ENCODE measurements around the gene SLC39A11.
"Not testable (repeated sequence)": the region's sequence is repeated elsewhere in the genome, so short reads cannot be mapped to it uniquely, and the experiment has no call there.

SLC39A11 gene

GRCh38 chr17:72858826-72859495 lies 233.5 kb downstream of the SLC39A11 start:
- no peak for DNase-seq

DNA sequence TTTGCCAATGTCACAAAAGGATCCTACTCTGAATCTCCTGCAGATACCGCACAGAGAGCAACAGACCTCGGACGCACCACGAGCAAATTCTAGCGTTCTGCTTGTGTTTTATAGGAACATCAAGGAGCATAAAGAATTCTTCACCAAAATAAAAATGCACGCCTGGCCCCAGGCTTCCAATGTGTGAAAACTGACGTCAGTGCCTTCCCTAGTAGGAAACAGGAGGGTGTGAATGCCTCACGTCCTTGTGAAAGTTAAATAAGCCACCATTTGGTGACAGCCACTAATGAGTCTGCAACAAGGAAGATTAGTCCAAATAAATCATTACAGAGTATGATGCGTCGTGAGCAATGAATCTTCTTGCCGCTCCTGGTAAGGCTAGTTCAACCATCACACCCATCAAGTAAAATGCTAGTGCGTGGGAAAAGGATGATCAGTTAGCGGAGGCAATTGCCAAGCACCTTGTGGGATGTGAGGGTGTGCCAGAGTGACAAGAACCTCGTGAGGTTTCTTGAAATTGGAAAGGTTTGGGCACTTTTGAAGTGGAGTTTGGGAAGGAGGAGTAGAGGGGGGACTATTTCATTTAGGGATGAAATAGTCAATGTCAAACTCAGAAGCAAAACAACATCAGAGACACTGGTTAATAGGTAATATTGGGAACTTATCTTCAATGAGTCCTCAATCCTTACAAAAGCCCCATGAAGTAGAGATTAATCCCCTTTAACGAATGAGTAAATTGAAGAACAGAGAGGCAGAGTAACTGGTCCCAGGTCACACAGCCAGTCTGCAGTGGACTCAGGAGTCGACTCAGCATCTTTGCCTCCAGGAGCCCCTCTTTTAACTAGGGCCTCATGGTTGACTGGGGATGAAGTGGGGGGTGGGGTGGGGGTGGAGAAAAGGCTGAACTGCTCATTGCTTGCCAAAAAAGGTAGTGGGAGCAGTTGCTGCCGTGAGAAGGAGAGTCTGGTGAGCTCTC lies 238.8 kb downstream of the SLC39A11 start:
- no peak for DNase-seq

DNA sequence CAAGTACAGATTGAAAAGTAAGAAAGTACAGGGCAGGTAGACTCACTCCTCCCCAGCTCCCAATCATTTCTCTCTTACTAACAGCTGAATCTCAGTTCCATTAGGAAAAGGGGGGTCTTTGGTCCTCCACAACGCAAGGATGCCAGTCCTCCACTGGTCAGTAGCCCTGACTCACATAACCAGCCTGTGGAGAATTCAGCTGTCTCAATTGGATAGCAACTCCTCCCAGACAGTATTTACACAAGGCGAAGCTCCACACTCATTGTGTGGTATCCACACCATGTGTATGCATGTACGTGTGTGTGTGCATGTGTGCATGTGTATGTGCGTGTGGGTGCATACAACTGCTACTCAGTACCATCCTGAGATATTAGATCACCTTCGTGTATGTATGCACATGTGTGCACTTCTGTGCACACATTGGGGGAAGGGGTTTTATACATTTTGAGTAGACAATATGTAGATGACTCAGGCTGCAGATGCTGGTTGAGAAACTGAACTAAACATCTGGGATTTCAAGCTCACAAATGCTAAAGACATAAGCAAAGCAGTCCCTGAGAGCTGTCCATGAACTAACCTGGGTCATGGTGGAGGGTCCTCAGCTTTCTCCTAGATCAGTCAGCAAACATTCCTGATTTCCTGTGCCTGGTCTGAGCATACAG lies 240.1 kb downstream of the SLC39A11 start:
- no peak for DNase-seq

DNA sequence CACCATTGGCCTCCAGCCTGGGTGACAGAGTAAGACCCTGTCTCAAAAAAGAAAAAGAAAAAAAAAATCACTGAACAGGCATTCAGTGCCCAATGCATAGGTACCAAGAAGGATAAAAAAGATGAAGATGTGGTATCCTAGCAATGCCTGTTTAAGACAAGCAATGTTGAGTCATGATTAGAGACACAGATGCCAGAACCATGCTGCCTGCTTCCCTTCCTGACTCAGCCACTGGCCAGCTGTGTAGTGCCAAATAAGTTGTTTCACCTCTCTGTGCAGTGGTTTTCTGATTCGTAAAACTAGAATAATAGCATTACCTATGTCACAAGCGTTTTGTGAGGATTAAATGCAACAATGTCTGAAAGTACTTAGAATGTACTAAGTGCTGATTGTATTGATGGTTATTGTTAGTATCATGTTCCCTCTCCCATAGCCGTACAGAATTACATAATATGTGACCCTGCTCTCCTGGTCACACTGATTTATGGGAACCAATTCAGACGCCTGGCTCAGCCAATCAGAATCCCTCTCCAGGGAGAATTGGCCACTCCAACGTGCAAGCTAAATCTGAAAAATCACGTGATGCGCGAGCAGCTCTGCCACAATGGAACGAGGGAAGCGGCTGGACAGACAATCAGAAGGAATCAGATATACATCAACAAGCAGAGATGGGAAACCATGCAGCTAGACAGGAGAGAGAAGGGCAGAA lies 241.9 kb downstream of the SLC39A11 start:
- DNase-seq, result no peak

DNA sequence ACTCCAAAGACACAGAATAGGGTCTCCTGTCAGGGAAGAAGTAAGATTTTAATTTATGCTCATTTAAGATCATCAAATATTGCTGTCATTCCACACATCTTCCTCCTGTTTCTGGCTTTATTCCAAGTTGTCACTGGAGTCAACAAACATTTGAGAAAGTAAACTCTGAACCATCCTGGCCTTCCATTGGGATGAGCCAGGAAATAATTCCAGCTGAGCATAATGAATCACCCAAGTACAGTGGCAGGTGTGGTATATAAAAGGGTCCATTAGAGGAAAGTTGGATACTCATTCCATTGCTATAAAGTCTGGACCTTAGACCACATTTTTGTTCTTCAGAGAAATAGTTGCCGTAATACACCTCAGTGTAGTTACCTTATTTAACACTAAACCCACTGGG lies 246.1 kb downstream of the SLC39A11 start:
- no peak for DNase-seq

DNA sequence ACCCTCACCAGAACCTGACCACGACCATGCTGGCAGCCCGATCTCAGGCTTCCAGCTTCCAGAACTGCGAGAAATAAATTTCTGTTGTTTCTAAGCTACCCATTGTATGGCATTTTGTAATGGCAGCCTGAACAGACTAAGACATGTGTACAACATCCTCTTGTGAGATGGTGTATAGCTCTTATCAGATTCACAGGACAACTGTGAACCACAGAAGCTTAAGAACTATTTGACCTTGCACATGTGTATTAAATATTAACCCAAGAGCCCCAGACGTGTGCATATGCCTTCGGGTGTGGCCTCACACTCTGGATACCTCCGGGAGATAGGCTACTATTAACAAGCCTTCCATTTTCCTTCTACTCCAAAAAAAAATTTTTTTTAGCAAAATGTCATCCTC lies 248.9 kb downstream of the SLC39A11 start:
- DNase-seq, result no peak

- DNase-seq, result no peak
These were observed 252.5 kb downstream of the SLC39A11 start for GRCh38 chr17:72840019-72840418.

DNA sequence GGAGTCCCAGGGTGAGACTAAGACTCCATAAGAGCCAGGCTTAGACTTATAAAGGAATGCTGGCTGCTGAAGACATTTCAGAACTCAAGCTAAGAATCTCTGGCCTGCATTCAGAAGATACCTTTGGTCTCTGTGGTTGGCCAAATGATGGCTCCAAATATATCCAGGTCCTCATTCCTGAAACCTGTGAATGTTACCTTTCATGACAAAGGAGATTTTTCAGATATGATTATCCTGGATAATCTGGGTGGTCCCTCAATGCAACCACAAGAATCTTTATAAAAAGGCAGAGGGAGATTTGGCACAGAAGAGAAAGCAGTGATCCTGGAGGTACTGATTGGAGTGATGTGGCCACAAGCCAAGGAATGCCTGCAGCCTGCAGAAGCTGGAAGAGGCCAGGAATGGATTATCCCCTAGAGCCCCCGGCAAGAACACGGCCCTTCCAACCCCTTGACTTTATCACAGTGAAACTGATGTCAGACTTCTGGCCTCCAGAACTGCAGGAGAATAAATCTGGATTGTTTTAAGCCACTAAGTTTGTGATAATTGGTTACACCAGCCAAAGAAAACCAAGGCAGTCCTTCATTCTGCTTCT lies 253.3 kb downstream of the SLC39A11 start:
- no peak for DNase-seq

DNA sequence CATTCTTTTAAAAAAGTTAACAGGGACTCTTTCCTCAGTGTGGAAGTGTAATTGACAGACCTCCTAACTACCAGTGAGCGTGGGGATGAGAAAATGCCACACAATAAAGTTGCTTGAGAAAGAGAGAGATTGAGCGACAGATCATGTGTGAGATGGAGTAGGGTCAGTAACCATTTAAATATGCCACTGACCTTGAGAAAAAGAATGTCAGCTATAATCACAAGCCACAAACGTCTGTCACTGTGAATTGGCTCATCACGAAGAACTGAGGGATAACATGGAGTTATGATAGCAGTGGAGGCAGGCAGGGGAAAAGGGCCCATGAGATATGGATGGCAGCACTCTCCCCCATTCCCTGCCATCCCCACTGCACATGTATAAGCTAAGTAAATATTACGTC lies 253.9 kb downstream of the SLC39A11 start:
- DNase-seq, result no peak

- DNase-seq, result no peak
These were observed 254.4 kb downstream of the SLC39A11 start for GRCh38 chr17:72838068-72838467.

GRCh38 chr17:72837335-72837734 lies 255.2 kb downstream of the SLC39A11 start:
- DNase-seq, result no peak

DNA sequence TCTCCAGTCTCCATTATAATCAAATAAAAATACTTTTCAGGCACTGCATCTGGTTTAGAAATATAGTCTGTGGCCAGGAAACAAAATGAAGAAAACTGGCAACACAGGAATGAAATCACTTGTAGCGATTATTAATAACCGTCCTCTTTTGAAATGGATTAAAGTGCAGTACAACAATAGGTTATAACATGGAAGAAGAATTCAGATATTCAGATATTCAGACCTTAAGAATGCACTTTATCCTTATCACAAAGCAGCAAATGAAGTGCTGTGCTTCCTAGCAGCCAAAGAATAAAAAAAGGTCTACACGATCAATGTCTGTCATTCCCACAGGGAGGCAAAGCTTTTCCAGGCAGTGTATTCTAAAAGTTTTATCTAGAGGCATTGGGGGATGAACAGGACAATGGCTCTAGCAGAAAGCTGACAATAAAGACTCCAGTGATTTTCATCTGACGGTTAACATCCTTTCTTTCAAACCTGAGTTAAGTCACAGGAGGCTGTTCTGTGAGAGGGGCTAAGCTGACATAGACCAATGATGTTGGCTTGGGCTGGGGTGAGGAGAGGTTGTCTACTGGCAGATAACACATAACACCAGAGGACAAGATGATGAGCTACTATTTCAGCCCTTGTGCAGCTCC lies 259.2 kb downstream of the SLC39A11 start:
- DNase-seq, result no peak

- DNase-seq, result no peak
These were observed 260.2 kb downstream of the SLC39A11 start for GRCh38 chr17:72832306-72832705.

DNA sequence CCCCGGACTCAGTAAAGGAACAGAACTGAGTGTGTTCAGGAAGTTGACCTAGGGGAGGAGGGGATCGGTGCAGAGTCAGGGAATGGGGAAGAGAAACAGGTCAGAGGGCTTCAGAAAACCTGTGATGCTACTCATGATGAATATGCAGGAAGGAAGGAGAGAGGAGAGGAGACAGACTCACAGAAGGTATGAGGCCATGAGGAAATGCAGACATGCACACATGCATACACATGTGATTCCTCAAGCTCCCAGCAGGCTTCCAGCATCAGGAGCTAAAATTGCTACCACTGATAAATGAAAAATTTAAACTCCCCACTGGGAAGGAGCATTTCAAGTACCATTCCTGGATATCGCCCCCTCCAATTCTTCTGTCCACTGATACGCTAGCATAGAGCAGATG lies 262.6 kb downstream of the SLC39A11 start:
- no peak for DNase-seq

GRCh38 chr17:72826602-72827001 lies 265.9 kb downstream of the SLC39A11 start:
- no peak for DNase-seq

DNA sequence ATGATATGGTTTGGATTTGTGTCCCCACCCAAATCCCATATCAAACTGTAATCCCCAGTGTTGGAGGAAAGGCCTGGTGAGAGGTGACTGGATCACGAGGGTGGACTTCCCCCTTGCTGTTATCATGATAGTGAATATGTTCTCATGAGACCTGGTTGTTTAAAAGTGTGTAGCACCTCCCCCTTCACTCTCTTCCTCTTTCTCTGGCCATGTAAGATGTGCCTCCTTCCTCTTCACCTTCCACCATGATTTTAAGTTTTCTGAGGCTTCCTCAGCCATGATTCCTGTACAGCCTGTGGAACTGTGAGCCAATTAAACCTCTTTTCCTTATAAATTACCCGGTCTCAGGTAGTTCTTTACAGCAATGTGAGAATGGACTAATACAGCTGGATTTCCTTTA lies 266.4 kb downstream of the SLC39A11 start:
- DNase-seq, result not testable (repeated sequence)

DNA sequence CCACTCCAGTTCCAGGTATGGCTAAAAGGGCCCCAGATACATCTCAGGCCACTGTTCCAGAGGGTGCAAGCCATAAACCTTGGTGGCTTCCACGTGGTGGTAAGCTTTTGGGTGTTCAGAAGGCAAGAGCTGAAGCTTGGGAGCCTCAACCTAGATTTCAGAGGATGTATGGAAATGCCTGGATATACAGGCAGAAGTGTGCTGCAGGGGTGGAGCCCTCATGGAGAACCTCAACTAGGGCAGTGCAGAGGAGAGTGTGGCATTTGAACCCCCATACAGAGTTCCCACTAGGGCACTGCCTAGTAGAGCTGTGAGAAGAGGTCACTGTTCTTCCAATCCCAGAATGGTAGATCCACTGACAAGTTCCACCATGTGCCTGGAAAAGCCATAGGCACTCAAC lies 267.3 kb downstream of the SLC39A11 start:
- DNase-seq, result no peak

DNA sequence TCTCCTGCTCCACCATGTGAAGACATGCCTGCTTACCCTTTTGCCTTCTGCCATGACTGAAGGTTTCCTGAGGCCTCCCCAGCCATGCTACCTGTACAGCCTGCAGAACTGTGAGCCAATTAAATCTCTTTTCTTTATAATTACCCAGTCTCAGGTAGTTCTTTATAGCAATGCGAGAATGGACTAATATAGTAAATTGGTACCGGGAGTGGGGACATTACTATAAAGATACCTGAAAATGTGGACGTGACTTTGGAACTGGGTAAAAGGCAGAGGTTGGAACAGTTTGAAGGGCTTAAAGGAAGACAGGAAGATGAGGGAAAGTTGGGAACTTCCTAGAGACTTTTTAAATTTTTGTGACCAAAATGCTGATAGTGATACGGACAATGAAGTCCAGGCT lies 268.2 kb downstream of the SLC39A11 start:
- not testable (repeated sequence) for DNase-seq

GRCh38 chr17:72822358-72823023 lies 270.0 kb downstream of the SLC39A11 start:
- no peak for DNase-seq

- no peak for DNase-seq
These were observed 276.1 kb downstream of the SLC39A11 start for GRCh38 chr17:72816406-72816805.

DNA sequence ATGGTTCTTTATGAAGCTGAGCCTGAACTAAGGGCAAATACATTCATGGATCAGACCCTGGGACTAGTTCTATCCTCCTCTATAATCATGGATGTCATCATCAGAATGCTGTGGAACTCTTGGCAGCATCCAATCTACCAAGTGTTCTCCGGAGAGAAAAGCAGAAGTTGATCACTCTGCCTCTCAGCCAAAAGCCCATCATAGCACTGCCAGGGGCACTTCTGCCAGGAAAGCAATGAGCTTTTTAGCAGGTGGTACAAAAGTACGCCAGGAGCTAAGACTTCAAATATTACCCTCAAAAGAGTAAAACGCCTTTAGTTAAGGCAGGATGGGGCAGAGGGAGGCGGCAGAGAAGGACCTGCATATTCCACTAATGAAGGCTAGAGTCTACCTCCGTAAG lies 279.0 kb downstream of the SLC39A11 start:
- no peak for DNase-seq

Data from T1000 (cell line).